HG03196 (cell line): ENCODE data around the gene DYNLT3.

Experiments
- ATAC-seq: cut with Tn5 transposase; IDR thresholded peaks from one replicate; pipeline ENCODE4 v1.9.1; 2021; ENCODE audit not compliant: unreplicated experiment

Gene DYNLT3

DNA sequence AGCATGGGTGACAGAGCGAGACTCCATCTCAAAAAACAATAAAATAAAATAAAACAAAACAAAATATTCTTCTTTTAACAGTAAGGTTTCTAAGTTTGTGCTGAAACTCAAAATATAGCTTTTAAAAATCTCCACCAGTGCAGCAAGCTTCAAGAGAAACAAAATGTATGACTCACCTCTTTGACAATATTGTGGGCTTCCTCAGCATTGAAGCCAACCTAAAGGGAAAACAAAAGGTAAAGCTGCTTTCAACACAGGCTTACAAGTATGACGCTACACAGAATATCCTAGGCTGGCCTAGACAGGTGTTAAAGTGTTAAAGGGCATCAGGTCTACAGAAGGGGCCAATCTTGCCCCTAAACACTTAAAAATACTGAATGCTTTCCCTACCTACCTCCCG, 1.2 kb downstream of the DYNLT3 start:
- no peak for ATAC-seq

DNA sequence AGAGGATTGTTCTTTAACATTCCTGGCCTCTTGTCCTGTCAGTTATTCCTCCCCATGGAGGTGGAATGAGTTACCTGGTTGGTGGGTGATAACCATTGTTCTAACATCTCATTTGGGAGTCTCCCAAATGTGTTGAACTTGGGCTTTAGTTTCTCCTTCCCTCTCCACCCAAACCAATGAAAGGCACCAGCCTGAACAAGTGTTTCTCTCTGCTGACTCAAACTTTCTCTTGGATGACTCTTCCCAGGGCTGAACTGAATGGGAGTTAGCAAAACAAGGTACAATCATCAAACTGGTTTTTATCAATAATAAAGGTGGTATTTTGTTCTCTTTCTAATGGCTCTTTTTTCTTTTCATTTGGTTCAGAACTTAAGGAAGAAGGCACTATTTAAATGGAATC, 2.7 kb downstream of the DYNLT3 start:
- no peak for ATAC-seq

DNA sequence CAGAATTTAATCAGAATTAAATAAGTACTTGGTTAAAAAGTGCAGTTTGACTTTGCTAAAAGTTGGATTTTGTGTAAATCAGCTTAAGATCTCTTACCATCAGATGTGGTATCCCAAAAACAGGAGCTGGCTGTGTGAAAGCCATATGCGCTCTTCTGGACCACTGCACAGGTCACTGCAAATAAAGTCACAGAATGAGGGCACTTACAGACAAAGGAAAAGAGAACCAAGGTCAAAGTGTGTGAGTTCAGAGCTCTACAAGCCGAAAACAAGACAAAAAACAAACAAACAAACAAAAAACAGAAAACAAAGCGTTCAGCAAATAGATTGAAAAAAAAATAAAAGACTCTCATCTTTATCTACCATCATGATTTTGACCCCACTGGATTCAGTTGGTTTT, 6.4 kb downstream of the DYNLT3 start:
- ATAC-seq: no peak

DNA sequence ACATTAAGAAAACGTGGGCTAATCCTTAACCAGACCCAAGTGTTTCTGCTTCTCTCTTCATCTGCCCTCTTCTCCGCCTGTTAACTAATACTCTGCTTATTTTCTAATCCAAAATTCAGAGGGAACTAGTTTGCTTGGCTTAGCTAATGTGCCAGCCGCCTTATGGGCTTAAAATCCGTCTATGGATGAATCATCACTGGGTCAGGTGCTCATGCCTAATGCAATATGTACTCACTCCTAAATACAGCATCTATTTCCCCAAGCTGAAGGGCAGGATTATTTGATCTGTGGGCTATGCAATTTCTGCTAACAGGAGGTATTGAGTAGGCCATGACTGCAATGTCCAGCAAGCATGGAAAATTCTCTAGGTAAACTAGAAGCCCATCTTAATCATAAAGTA, 12.4 kb downstream of the DYNLT3 start:
- ATAC-seq: no peak

DNA sequence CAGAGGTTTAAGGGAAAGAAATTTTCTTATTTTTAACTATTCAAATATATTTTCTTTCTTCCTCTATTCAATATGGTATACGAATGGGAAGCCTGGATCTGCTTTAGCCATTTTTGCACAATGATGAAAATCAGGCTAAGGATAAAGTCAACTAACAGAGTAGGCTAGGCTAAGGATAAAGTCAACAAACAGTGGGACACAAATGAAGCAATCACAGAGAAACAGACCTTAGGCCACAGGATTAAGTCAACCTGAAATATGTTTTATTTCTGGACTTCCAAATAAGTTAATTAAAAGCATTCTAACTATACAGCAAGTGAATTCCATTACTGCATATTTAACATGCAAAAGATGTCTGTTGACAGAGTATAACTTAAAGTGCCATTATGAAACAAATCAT, 17.0 kb downstream of the DYNLT3 start:
- ATAC-seq: no peak

DNA sequence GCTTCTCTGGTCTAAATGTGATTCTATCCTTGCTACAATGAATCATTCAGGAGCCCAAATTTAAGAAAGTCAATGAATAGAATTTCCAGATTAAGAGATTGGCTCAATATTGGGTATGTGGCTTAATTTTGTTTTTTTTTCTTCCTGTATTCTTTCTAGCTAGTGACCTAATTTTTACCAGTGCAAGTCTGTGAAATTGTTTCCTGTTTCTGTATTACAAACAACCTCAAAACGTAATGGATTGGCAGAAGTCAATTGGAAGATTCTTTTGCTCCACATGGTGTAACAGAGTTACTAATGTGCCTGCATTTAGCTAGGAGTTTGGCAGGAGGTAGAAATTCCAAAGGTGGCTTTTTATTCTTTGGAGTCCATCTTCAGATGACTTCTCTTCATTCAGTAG, 17.6 kb downstream of the DYNLT3 start:
- no peak for ATAC-seq

DNA sequence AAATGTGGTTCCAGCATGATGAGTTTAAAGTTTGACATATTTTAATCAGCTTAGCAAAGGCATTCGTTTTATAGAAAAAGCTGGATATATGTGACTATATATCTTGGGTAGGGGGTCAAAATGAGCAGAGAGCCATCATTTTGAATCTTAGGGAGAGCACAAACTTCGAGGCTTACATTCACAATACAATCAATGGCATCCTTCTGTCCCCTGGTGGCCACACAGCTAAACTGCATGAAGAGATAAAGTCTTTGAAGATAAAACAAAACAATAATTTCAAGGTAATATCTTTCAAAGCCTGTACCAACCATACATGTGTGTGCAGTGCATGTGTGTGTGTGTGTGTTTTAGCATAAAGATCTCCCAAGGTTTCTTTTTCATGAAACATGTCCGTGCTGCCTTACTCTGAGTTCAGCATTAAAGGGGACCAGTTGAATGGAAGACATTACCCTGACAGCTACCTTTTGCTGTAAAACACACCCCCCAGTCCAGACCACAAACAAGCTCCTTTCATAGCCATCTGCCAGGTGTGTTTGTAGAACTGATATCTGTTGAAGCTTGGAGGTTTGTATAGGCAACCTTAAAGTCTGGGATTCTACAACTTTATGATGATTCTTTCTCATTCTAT, 22.0 kb downstream of the DYNLT3 start:
- ATAC-seq: peak; percentile 56

DNA sequence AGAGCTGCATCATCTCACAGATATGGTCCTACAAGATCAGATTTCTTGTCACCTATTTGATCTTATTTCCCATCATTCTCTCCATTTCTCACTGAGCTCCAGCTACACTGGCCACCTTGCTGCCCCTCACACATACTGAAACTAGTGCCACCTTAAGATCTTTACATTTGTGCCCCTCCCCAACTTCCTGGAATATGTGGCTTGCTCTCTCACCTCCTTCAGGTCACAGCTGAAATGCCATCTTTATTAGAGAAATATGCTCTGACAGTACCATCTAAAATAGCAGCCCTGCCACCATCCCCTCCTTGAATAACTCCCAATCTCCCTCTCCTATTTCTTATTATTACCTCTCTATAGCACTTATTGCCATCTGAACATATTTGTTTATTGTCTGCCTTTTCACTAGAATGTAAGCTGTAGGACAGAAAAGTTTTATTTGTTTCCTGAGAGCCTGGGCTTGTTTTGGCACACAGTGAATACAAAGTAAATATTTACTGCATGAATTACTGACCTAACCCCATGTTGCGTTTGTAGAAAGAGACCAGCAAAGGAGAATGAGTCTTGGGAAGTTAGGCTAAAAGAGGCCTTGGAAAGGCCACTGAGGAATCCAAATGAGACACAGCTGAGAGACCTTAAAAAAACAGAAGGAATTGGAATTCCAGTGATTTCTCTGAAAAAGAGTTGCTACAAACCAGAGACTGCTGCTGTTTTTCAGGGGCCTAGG, 22.7 kb downstream of the DYNLT3 start:
- ATAC-seq: no peak

DNA sequence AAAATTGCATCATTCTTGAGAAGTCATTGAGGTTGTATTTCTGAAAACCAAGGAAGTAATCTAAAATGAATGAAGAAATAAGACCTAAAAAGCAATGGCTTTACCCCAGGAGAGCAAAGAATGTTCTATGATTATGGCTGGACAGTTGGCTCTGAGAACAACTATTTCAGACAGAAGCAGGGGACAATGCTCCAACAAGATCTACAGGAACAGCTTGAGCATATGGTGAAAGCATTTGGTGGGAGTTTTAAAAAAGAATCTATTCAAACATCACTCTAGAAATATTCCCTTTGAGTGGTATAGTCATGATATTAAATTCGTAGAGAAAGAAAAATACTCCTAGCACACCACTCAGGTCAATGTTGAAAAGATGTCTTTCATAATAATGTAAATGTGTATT, 26.7 kb downstream of the DYNLT3 start:
- ATAC-seq: no peak

DNA sequence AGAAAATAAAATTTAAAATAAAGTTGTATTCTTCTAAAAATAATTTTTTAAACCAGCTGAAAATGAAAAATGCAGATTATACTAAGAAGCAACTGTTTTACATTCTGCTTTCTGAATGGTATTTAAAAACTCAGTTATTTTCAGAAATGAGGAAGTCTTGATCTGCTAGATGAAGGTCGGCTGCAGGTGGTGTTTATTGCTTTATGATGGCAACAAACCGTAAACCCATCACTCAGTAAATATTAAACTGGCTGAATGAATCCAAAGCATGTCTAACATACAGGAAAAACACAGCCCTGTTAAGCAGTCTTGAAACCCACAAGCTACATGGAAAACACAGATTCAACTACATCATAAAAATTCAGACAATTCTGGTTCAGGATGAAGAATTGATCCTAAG, 29.3 kb downstream of the DYNLT3 start:
- ATAC-seq: peak; percentile 51

DNA sequence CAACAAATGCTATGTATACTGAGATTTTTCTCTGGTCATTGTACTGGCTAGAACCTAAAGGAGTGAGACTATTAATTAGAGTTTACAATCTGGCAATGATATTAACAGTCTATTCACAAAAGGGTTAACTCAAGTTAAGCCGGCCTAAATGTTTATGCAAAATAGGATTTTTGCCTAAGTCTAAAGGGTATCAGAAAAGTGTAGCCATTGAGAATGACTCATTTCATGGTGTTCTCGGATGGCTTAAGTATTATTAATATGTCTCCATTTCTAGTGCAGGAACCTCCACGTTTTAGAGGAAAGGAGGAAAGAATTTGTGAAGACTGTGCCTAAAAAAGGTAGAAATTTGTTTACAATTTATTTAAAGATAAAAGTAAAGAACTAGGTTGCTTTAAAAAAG, 29.8 kb downstream of the DYNLT3 start:
- peak; percentile 51 for ATAC-seq

DNA sequence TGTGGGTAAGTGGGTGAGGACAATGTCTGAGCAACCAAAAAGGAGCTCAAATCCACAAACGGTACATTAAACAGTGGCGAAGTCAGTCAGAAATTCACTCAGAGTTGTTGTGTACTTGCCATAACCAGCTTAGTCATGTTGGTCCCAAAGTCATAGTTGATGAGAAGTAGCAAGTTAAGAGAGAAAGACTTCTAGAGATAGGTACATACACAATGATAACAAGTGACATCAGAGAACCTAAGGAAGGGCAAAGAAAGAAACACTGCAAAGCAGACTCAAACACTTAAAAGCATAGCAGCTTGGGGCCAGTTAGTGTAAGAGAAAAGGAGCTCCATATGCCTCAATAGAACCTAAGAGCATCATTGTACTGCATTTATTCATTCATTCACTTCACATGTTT, 30.2 kb downstream of the DYNLT3 start:
- peak; percentile 19 for ATAC-seq

DNA sequence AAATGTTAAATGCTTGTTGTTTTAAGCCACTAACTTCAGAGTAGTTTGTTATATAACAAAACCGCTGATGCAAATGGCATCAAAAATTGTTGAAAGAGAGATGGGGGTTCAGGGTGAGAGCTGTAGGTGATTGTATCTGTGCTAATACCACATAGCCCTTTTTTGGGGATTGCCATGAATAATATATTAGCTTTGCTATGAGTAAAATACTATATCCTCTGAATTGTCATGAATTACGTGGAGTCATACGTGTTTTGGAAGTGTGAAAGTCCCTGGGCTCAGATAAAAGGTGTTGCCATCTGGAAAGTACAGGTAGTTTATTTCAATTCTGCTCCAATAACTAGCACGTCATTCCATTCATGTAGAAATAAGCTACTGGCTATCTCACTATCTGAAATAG, 30.6 kb downstream of the DYNLT3 start:
- ATAC-seq: peak; percentile 22

DNA sequence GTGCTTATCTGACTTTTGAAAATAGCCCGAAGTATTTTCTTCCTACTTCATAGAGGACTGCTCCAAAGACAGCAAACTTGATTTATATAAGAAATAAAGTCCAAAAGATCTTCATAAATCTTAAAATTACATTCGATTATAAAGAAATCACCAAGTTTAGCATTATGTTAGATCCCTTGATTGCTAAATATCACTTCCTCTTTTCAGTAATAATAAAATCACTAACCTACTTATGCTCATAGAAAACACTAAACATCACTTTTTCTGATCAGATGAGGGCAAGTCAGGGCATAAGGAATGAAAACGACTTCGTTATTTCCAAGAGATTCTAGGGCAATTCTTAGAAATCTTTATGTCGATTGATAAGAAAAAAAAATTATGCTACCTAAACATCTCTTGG, 32.0 kb downstream of the DYNLT3 start:
- ATAC-seq: no peak

DNA sequence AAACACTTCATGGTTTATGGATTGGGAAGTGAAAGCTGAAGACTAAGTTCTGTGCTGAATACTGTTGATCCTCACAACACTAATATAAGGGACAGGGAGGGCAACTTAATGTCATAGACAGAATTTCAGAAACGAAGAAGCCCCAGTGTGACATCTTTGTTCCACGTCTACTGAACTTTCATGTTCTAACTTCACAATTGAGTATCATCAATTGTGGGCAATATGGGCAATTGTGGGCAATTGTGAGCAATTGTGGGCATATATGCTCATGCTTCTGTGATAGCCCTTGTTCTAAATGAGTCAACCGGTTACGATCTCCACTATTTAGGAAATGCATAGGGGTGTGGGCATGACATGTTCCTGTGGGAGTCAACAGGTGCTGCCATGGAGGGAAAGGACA, 33.8 kb downstream of the DYNLT3 start:
- ATAC-seq: no peak

DNA sequence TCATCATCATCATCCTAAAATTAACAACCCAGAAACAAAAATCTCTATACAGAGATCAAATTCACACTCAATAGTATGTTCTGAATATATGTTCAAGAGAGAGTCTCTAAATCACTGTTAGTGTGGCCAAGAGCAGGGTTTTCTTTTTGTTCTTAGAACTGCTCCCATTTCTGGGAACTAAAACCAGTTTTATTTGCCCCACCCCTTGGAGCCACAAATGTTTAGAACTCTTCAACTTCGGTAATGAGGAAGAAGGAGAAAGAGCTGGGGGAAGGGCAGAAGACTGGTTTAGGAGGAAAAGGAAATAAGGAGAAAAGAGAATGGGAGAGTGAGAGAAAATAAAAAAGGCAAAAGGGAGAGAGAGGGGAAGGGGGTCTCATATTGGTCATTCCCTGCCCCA, 35.3 kb downstream of the DYNLT3 start:
- no peak for ATAC-seq

DNA sequence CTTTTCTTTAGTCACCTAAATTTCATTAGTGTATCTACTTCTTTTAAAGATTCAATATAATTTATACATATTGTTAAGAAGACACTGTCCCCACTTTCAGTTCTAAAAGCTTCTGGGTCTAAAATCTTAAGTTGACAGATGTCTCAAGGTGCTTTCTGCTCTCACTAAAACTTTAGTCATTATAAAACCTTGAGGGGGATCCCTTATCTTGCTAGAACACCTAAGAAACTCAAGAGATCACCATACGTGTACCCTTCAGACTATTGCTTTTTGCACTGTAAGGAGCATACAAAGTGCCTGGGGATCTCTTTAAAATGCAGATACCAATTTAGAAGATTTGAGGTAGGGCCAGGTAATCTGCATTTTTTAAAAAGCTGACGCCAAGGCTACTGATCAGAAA, 37.4 kb downstream of the DYNLT3 start:
- no peak for ATAC-seq

DNA sequence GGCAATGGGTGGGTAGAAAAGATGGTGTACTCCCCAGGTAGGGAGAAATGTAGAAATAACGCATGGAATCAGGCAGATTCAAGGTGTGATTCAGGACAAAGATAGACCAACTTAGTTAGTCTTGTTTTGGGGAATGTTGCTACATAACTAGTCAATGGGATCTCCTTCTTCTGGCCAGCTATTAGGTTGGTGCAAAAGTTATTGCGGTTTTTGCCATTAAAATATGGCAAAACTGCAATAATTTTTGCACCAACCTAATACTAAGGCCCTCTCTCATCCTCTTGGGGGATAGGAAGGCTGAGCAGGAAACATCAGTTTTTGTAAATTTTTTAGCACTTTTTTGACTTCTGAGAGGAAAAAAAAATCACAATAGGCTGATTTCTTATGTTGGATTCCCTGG, 44.3 kb downstream of the DYNLT3 start:
- no peak for ATAC-seq

DNA sequence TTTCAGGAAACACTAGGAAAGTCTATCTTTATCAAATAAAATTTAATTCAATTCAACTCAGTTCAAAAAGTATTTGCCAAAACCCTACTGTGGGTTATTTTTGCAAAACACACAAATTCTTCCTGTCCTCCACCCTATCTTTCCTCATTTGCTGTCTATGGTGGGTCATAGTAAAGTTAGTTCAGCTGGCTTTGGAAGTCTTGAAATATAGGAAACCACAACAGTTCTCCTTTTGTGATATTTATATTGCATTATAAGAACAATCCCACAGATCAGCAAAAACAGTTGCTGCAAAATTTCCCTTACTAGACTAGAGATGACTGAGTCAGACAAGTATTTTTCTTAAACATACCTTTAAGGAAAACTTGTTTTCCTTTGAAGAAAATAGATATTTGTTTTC, 45.3 kb downstream of the DYNLT3 start:
- ATAC-seq: no peak

DNA sequence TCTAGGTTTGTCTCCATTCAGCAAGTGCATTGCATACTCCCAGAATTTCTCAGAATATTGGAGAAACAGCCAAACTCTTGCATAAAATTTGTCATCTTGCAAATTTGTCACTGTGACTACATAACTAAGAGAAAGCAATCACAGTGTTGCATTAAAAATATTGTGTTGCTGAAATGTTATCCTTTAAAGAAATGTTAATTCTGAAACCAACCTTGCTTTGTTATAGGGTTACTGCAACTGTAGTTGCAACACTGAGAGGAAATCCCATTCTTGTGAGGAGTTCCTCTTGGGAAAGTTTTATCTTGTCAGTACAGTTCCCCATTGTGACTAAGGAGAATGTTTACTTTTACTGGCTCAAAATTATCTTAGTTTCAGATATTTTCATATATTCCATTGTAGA, 46.7 kb downstream of the DYNLT3 start:
- no peak for ATAC-seq

DNA sequence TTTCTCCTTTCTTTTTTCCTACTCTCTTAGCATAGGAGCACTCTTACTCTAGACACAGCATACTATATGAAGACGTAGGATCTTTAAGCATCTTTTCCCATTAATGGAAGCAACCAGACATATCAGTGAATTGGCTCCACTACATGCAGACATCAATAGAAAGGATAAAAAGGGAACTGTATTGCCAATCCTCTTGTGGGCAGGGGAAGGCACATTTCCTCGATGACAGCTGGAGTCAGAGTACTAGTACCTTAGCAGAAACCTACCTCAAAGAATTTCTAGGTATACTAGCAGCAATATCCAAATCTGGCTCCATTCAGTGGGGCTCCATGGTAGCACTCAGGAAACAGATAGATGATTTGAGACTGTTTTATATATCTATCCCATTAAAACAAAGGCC, 47.4 kb downstream of the DYNLT3 start:
- ATAC-seq: no peak

DNA sequence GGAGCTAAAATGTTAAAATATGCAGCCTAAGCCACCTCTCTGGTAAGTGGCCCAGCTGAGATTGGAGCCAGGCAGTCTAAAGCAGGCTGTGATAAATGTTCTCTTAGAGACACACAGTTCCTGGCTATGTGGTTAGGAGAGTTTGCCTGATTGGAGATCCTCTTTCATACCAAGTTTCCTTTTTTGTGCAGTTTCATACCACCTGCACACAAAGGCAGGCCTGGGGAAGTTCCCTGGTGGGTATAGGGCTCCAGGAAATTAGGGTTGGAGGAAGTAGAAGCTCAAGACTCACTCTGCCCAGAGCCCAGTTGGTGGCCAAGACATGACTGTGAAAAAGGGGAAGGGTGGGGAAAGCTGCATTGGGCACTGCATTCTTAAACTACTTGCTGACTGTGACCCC, 50.6 kb downstream of the DYNLT3 start:
- peak; percentile 88 for ATAC-seq

DNA sequence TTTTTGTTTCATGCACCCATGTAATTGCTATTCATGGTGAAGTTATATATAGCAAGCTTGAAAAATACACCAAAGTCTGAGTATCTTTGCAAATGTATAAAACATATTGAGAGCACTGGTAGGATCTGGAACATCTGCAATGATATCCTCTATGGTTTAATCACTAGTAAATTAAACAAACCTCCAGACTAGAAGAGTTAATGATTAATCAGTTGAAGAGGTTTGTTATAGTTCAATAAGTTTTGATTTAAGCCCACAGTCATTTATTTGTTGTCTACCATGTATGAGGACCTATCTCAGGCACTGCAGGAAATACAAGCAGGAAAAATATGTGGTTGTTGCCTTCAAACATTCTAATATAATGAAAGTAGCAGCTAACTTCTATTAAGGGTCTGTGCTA, 51.1 kb downstream of the DYNLT3 start:
- ATAC-seq: no peak
